ENCODE data around the gene FHOD3.

The FHOD3 gene

GRCh38 chr18:36325846-36326245 lies 28.3 kb downstream of the FHOD3 start:
- Histone ChIP-seq H3K27ac (ENCODE audit: low read depth, low read length) (no peak overlapping the region), H3K36me3 (ENCODE audit: insufficient read depth, low read length) (no peaks in the 10 kb centered on the region), H3K4me1 (ENCODE audit: insufficient read depth, low read length) (peaks cover 4% of the 10 kb centered on the region), H3K4me3 (ENCODE audit: low read depth in 1 of 2, low read length in 2 of 2) (no peak overlapping the region), H3K9me3 (ENCODE audit: low read length) (no peaks in the 10 kb centered on the region), H3K27me3 (ENCODE audit: control insufficient read depth in 1 of 2, insufficient read depth in 2 of 2, low read length in 2 of 2) (no peaks in the 10 kb centered on the region), H3K9ac (ENCODE audit: low read length) (no peak overlapping the region)

DNA sequence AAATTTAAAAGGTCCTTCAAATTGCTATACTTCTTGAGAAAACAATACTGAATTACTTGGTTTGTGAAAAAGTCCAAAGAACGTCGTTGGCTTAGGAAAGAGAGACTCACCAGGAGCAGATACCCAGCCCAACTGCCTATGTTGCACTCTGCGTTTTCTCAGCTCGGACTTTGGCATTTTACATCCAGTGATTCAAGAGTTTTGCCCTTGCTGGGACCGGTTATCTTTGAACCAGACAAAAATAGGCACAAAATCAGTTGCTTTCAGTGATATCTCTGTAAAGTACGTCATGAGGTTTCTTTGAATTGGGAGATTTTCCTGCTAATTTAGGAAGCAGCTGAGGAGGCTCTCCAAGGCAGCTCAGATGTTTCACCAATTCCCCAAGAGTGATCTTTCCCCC lies 29.3 kb downstream of the FHOD3 start:
- Histone ChIP-seq H3K36me3 (ENCODE audit: insufficient read depth, low read length) (no peaks in the 10 kb centered on the region), H3K9me3 (ENCODE audit: low read length) (no peaks in the 10 kb centered on the region), H3K9ac (ENCODE audit: low read length) (no peak overlapping the region), H3K4me3 (ENCODE audit: low read depth in 1 of 2, low read length in 2 of 2) (no peak overlapping the region), H3K27me3 (ENCODE audit: control insufficient read depth in 1 of 2, insufficient read depth in 2 of 2, low read length in 2 of 2) (no peaks in the 10 kb centered on the region), H3K4me1 (ENCODE audit: insufficient read depth, low read length) (peaks cover 11% of the 10 kb centered on the region), H3K27ac (ENCODE audit: low read depth, low read length) (no peak overlapping the region)

DNA sequence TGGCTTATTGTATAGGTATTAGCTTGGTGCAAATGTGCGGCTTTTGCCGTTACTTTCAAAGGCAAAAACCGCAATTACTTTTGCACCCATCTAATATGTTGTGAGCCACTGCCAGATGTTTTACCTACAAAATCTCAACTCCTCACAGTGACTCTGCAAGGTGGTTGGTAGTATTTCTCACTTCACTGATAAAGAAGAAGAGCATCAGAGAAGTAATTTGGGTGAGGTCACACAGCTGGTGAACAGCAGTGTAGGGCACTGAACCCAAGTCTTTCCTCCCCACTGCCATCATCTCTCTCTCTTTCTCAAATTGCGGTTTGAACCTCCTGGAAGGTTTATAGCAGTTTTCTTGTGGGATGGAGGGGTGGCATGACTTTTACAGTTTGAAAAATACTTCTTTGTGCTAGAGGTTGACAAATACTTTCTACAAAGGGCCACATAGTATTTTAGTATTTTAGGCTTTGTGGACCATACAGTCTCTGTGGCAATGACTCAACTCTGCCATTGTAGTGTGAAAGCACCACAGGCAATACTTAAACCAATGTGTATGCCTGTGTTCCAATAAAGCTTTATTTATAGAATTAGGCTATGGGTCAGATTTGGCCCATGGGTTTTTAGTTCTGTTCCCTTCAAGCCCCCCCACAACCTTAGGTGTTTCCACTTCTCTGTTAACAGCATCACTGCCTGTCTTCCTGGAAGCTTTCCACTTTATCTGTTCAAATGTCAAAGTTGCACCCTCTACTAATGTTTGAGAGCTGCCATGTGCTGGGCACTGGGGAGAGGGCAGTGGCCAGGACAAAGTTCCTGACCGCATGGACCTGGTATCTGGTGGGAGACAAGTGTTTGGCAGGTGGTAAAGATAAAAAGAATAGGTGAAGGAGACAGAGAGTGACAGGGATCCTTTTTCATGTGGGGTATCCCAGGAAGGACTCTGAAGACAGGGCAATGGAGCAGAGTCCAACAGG lies 30.1 kb downstream of the FHOD3 start:
- H3K4me1 ChIP-seq (ENCODE audit: insufficient read depth, low read length), result peaks cover 11% of the 10 kb centered on the region
- no peaks in the 10 kb centered on the region for H3K9me3 ChIP-seq (ENCODE audit: low read length)
- H3K9ac ChIP-seq (ENCODE audit: low read length), result no peak overlapping the region
- H3K27me3 ChIP-seq (ENCODE audit: control insufficient read depth in 1 of 2, insufficient read depth in 2 of 2, low read length in 2 of 2), result no peaks in the 10 kb centered on the region
- H3K27ac ChIP-seq (ENCODE audit: low read depth, low read length), result no peak overlapping the region
- no peak overlapping the region for H3K4me3 ChIP-seq (ENCODE audit: low read depth in 1 of 2, low read length in 2 of 2)
- no peaks in the 10 kb centered on the region for H3K36me3 ChIP-seq (ENCODE audit: insufficient read depth, low read length)

- Histone ChIP-seq H3K9ac (ENCODE audit: low read length) (no peak overlapping the region), H3K27me3 (ENCODE audit: control insufficient read depth in 1 of 2, insufficient read depth in 2 of 2, low read length in 2 of 2) (no peaks in the 10 kb centered on the region), H3K4me1 (ENCODE audit: insufficient read depth, low read length) (peaks cover 11% of the 10 kb centered on the region), H3K4me3 (ENCODE audit: low read depth in 1 of 2, low read length in 2 of 2) (no peak overlapping the region), H3K36me3 (ENCODE audit: insufficient read depth, low read length) (no peaks in the 10 kb centered on the region), H3K27ac (ENCODE audit: low read depth, low read length) (no peak overlapping the region), H3K9me3 (ENCODE audit: low read length) (no peaks in the 10 kb centered on the region)
Observed at GRCh38 chr18:36328385-36328858, 30.9 kb downstream of the FHOD3 start.

DNA sequence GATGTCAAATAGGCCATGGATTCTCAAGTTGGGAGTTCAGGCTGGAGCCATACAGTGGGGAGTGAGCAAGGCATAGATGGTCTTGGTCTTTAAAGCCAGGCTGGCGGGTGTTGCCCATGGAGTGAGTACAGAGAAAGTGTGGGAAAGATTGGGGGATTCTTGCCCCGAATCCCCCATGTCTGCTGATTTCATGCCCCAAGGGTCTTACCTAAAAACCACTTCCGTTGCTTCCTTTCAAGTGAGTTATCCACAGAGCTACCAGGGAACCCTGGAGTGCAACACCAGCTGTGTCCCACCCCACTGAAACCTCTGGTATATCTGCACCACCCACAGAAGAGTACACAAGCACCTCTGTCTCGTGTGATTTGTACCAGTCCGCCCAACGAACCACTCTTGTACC lies 31.4 kb downstream of the FHOD3 start:
- no peak overlapping the region for H3K27ac ChIP-seq (ENCODE audit: low read depth, low read length)
- no peaks in the 10 kb centered on the region for H3K27me3 ChIP-seq (ENCODE audit: control insufficient read depth in 1 of 2, insufficient read depth in 2 of 2, low read length in 2 of 2)
- peaks cover 11% of the 10 kb centered on the region for H3K4me1 ChIP-seq (ENCODE audit: insufficient read depth, low read length)
- H3K9me3 ChIP-seq (ENCODE audit: low read length), result no peaks in the 10 kb centered on the region
- H3K4me3 ChIP-seq (ENCODE audit: low read depth in 1 of 2, low read length in 2 of 2), result no peak overlapping the region
- H3K36me3 ChIP-seq (ENCODE audit: insufficient read depth, low read length), result no peaks in the 10 kb centered on the region
- no peak overlapping the region for H3K9ac ChIP-seq (ENCODE audit: low read length)

DNA sequence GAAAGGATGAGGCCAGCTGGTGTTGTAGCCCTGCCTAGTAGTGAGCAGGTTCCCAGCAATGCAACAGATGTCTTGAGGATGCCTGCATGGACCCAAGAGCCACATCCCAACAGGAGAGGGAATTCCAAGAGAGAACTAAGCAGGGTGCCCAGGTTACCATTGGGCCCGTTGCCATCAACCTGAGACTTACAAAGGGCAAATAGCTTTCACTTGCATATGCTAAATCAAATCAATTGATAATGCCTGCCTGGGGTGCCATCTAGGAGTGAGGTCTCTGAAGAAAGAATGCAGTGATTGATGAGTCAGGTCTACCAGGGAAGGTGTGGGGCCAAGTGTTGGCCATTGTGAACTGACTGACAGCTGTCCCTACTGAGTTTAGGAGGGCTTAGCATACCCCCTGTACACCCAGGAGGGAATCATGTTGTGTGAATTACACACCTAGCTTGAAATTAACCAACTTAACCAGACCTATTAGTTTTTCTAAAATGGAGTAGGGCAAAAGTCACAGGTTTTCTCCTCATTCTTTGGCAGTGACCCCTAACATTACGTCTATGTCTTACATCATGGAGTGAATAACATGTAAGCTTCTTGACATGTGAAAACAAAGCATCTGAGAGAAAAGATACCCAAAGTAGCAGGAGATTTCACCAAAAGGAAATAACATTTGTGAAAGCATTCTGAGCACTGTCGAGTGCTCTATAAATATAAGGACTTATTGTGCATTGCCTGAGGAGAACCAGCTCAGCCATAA lies 32.3 kb downstream of the FHOD3 start:
- Histone ChIP-seq H3K4me1 (ENCODE audit: insufficient read depth, low read length) (peaks cover 11% of the 10 kb centered on the region), H3K27me3 (ENCODE audit: control insufficient read depth in 1 of 2, insufficient read depth in 2 of 2, low read length in 2 of 2) (no peaks in the 10 kb centered on the region), H3K36me3 (ENCODE audit: insufficient read depth, low read length) (no peaks in the 10 kb centered on the region), H3K9me3 (ENCODE audit: low read length) (no peaks in the 10 kb centered on the region), H3K27ac (ENCODE audit: low read depth, low read length) (no peak overlapping the region), H3K4me3 (ENCODE audit: low read depth in 1 of 2, low read length in 2 of 2) (no peak overlapping the region), H3K9ac (ENCODE audit: low read length) (no peak overlapping the region)

DNA sequence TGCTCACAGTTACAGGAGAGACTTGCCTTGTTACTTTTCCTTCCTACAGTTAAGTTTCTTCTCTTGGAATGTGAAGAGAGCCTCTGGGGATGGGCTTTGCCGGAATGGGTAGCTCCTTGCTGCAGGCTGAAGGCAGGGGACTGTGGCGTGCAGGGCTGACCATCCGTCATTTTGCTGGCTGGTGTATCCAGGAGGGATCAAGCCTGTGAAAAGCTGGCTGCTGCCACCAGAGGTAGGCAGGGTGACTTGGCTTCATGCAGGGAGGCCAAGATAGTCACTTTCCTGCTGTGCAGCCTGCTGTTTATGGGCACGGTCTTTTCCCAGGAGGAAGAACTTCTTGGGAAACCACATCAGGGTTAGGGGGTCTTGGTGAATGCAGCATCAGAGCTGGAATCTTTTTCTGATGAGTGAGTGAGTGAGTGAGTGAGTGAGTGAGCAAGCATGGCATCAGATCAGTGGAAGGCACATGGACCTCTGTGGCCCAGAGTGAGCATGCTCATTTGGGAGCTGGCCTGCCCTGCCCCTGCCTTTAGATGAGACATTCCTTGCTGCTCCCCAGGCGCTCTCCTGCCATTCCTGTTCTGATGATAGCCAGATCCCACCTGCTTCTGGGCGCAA lies 33.0 kb downstream of the FHOD3 start:
- H3K4me1 ChIP-seq (ENCODE audit: insufficient read depth, low read length), result peaks cover 11% of the 10 kb centered on the region
- no peaks in the 10 kb centered on the region for H3K27me3 ChIP-seq (ENCODE audit: control insufficient read depth in 1 of 2, insufficient read depth in 2 of 2, low read length in 2 of 2)
- no peaks in the 10 kb centered on the region for H3K36me3 ChIP-seq (ENCODE audit: insufficient read depth, low read length)
- no peak overlapping the region for H3K4me3 ChIP-seq (ENCODE audit: low read depth in 1 of 2, low read length in 2 of 2)
- no peak overlapping the region for H3K9ac ChIP-seq (ENCODE audit: low read length)
- no peak overlapping the region for H3K27ac ChIP-seq (ENCODE audit: low read depth, low read length)
- no peaks in the 10 kb centered on the region for H3K9me3 ChIP-seq (ENCODE audit: low read length)

DNA sequence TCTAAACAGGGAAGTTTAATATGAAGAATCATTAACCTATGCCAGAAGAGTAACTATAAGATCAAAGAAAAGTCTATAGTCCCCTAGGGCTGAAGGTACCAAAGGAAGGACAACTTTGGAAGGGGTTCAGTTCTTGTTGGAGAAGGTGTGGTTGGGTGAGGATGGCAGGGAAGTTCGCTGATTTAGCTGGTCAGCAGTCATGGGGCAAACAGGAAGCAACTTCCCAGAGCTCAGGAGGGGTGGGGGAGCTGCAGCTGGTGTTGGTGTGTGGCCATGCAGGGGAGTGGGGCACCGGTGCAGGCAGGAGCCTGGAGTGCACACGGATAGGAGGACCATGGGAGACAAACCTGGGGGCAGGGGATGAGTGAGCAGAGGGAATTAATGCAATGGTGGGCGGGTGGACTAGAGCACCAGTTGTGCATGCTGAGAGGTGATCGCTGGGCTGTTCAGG lies 34.0 kb downstream of the FHOD3 start:
- Histone ChIP-seq H3K27ac (ENCODE audit: low read depth, low read length) (no peak overlapping the region), H3K9ac (ENCODE audit: low read length) (no peak overlapping the region), H3K27me3 (ENCODE audit: control insufficient read depth in 1 of 2, insufficient read depth in 2 of 2, low read length in 2 of 2) (no peaks in the 10 kb centered on the region), H3K9me3 (ENCODE audit: low read length) (no peaks in the 10 kb centered on the region), H3K36me3 (ENCODE audit: insufficient read depth, low read length) (no peaks in the 10 kb centered on the region), H3K4me1 (ENCODE audit: insufficient read depth, low read length) (peaks cover 11% of the 10 kb centered on the region), H3K4me3 (ENCODE audit: low read depth in 1 of 2, low read length in 2 of 2) (no peak overlapping the region)

GRCh38 chr18:36333414-36333813 lies 35.9 kb downstream of the FHOD3 start:
- Histone ChIP-seq H3K4me3 (ENCODE audit: low read depth in 1 of 2, low read length in 2 of 2) (no peak overlapping the region), H3K9ac (ENCODE audit: low read length) (no peak overlapping the region), H3K4me1 (ENCODE audit: insufficient read depth, low read length) (peaks cover 11% of the 10 kb centered on the region), H3K9me3 (ENCODE audit: low read length) (no peaks in the 10 kb centered on the region), H3K27ac (ENCODE audit: low read depth, low read length) (no peak overlapping the region), H3K27me3 (ENCODE audit: control insufficient read depth in 1 of 2, insufficient read depth in 2 of 2, low read length in 2 of 2) (no peaks in the 10 kb centered on the region), H3K36me3 (ENCODE audit: insufficient read depth, low read length) (no peaks in the 10 kb centered on the region)

DNA sequence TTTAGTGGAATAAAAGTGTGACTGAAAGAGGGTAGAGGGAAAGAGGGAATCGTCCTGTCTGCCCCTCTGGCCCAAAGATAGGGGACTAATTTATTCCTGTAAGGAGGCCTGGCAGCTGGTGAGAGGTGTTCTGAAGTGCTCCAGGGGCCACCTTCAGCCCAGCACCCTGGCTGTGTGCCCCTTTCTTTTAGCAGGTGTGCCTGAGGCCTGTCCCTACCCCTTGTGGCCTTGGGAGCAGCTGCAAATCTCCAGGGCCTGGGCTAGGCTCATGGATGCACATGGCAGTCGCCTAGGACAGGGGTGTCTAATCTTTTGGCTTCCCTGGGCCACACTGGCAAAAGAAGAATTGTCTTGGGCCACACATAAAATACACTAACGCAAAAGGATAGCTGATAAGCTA lies 37.3 kb downstream of the FHOD3 start:
- peaks cover 11% of the 10 kb centered on the region for H3K4me1 ChIP-seq (ENCODE audit: insufficient read depth, low read length)
- no peaks in the 10 kb centered on the region for H3K27me3 ChIP-seq (ENCODE audit: control insufficient read depth in 1 of 2, insufficient read depth in 2 of 2, low read length in 2 of 2)
- no peaks in the 10 kb centered on the region for H3K36me3 ChIP-seq (ENCODE audit: insufficient read depth, low read length)
- H3K4me3 ChIP-seq (ENCODE audit: low read depth in 1 of 2, low read length in 2 of 2), result no peak overlapping the region
- no peak overlapping the region for H3K9ac ChIP-seq (ENCODE audit: low read length)
- no peak overlapping the region for H3K27ac ChIP-seq (ENCODE audit: low read depth, low read length)
- no peaks in the 10 kb centered on the region for H3K9me3 ChIP-seq (ENCODE audit: low read length)

All from muscle layer of colon (tissue), 2 donors.